OCI-LY7 (cell line): Measurements from ENCODE around the gene ITGA3. TPM values are rescaled to one million over a fixed set of nuclear protein-coding genes. Genes with fewer than 3 reads are reported as not detected.

Source experiments
- BruUV-seq: library from RNA; stranded (reverse); fragments of 400-500 nt; replicated peaks from 2 replicates; lab custom pipeline; 2021; lab: Mats Ljungman, UMichigan
- CTCF ChIA-PET: fragments of 300-600 bp; sonication (Branson Sonifier 250); formaldehyde crosslinking; loops from one replicate; lab custom pipeline; 2022; ENCODE audit warnings: antibody characterized with exemption; ENCODE audit not compliant: unreplicated experiment; lab: Charles Lee
- POLR2A ChIA-PET: fragments of 300-600 bp; sonication (Branson Sonifier 250); formaldehyde crosslinking; loops from one replicate; lab custom pipeline; 2022; ENCODE audit warnings: antibody characterized with exemption; lab: Charles Lee
- DNase-seq: peaks from one replicate; pipeline ENCODE4 v3.0.0-alpha.2; 2015; ENCODE audit warnings: low spot score
- H2AFZ ChIP-seq: fragments of 200-600 bp; sonication (generic), shearing (Covaris generic); 2 replicates; pipeline ENCODE4 v1.6.1; 2014; ENCODE audit warnings: mild to moderate bottlenecking, antibody characterized with exemption, low read length, moderate library complexity
- H3K27ac ChIP-seq: fragments of 200-600 bp; sonication (generic); 2 replicates; pipeline ENCODE4 v1.5.1; 2014; ENCODE audit warnings: mixed run types, low read depth, mild to moderate bottlenecking, moderate library complexity, low read length, inconsistent platforms; ENCODE audit not compliant: poor library complexity, severe bottlenecking
- H3K36me3 ChIP-seq: fragments of 200-600 bp; sonication (generic); 2 replicates; pipeline ENCODE4 v1.6.1; 2014; ENCODE audit warnings: mild to moderate bottlenecking, antibody characterized with exemption, low read length, moderate library complexity, mixed read lengths; ENCODE audit not compliant: insufficient read depth
- H3K4me1 ChIP-seq: fragments of 200-600 bp; sonication (generic); 2 replicates; pipeline ENCODE4 v1.5.1; 2014; ENCODE audit warnings: mild to moderate bottlenecking, low read length; ENCODE audit not compliant: insufficient read depth, poor library complexity, severe bottlenecking
- H3K4me2 ChIP-seq: fragments of 200-600 bp; sonication (generic); 2 replicates; pipeline ENCODE4 v1.6.1; 2014; ENCODE audit warnings: mild to moderate bottlenecking, low read length
- H3K4me3 ChIP-seq: fragments of 200-600 bp; sonication (generic); 2 replicates; pipeline ENCODE4 v1.5.1; 2014; ENCODE audit warnings: mild to moderate bottlenecking, low read depth, low read length; ENCODE audit not compliant: poor library complexity, severe bottlenecking
- H3K79me2 ChIP-seq: fragments of 200-600 bp; sonication (generic); 2 replicates; pipeline ENCODE4 v1.6.1; 2016; ENCODE audit warnings: low read depth, mild to moderate bottlenecking, low read length, moderate library complexity, mixed read lengths; ENCODE audit not compliant: insufficient read depth
- H3K9me2 ChIP-seq: fragments of 200-600 bp; sonication (generic); 2 replicates; pipeline ENCODE4 v1.6.1; 2016; ENCODE audit warnings: mild to moderate bottlenecking, low read length, mixed read lengths; ENCODE audit not compliant: insufficient read depth
- H3K9me3 ChIP-seq: fragments of 200-600 bp; sonication (generic); 2 replicates; pipeline ENCODE4 v1.6.1; 2014; ENCODE audit warnings: mild to moderate bottlenecking, mixed run types, low read length, mixed read lengths
- H4K20me1 ChIP-seq: fragments of 200-600 bp; sonication (generic); 2 replicates; pipeline ENCODE4 v1.6.1; 2014; ENCODE audit warnings: mild to moderate bottlenecking, antibody characterized with exemption, low read length, moderate library complexity, mixed read lengths; ENCODE audit not compliant: insufficient read depth
- EZH2phosphoT487 ChIP-seq: fragments of 200-600 bp; sonication (generic); IDR thresholded peaks from 2 replicates; pipeline ENCODE4 v1.6.1; 2018; ENCODE audit warnings: low read depth, borderline replicate concordance, mild to moderate bottlenecking, mixed run types, antibody characterized with exemption, low read length, moderate library complexity, mixed read lengths
- intact Hi-C: fragments of 100-400 bp; cut with micrococcal nuclease; formaldehyde crosslinking; loops from one replicate; pipeline ENCODE4 v1.10.0; 2022; ENCODE audit not compliant: unreplicated experiment
- total RNA-seq, 2 experiments: library from RNA; depleted of rRNA in 1 of 2; stranded (reverse); fragments of >200 nt in 1 of 2; shearing (Covaris generic) in 1 of 2; gene quantifications; 2 replicates each; pipeline ENCODE4 v1.2.3, GENCODE V29; 2014 to 2022
- TF ChIP-seq, protein P1 (sequence below): fragments of 200-600 bp; sonication (generic); conservative IDR thresholded peaks from 2 replicates; pipeline ENCODE4 v1.5.1; 2014; ENCODE audit warnings: mild to moderate bottlenecking, antibody characterized with exemption, low read length, moderate library complexity, mixed read lengths

Gene ITGA3
- total RNA-seq, 2 experiments from 2014 or later, result 15.2 to 30.7 TPM

DNA sequence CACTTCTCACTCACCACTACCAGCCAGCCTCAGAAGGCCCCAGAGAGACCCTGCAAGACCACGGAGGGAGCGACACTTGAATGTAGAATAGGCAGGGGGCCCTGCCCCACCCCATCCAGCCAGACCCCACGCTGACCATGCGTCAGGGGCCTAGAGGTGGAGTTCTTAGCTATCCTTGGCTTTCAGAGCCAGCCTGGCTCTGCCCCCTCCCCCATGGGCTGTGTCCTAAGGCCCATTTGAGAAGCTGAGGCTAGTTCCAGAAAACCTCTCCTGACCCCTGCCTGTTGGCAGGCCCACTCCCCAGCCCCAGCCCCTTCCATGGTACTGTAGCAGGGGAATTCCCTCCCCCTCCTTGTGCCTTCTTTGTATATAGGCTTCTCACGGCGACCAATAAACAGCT, 34.2 kb downstream of the ITGA3 start:
- H3K9me3 ChIP-seq, result no peaks in the 10 kb centered on the region
- no peak overlapping the region for H3K27ac ChIP-seq
- intact Hi-C loops, result no loop called here
- BruUV-seq, result no TSS peak
- no peak for DNase-seq
- no peaks in the 10 kb centered on the region for H3K79me2 ChIP-seq
- no peak overlapping the region for H3K4me2 ChIP-seq
- no peaks in the 10 kb centered on the region for H4K20me1 ChIP-seq
- TF ChIP-seq EZH2phosphoT487, result no peak
- TF ChIP-seq, protein P1, sequence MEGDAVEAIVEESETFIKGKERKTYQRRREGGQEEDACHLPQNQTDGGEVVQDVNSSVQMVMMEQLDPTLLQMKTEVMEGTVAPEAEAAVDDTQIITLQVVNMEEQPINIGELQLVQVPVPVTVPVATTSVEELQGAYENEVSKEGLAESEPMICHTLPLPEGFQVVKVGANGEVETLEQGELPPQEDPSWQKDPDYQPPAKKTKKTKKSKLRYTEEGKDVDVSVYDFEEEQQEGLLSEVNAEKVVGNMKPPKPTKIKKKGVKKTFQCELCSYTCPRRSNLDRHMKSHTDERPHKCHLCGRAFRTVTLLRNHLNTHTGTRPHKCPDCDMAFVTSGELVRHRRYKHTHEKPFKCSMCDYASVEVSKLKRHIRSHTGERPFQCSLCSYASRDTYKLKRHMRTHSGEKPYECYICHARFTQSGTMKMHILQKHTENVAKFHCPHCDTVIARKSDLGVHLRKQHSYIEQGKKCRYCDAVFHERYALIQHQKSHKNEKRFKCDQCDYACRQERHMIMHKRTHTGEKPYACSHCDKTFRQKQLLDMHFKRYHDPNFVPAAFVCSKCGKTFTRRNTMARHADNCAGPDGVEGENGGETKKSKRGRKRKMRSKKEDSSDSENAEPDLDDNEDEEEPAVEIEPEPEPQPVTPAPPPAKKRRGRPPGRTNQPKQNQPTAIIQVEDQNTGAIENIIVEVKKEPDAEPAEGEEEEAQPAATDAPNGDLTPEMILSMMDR, result no peak
- no peak overlapping the region for H2AFZ ChIP-seq
- POLR2A ChIA-PET, result interaction anchor here (0.7 kb wide), 1 partner anchor 8 kb away, joined by 3 read pairs; no protein-coding TSS in a partner anchor
- H3K36me3 ChIP-seq, result peaks cover 8% of the 10 kb centered on the region; the same call in 1 of the 2 replicates
- H3K9me2 ChIP-seq, result no peaks in the 10 kb centered on the region
- no peak overlapping the region for H3K4me3 ChIP-seq
- CTCF ChIA-PET, result no interaction called here
- H3K4me1 ChIP-seq, result peaks cover 11% of the 10 kb centered on the region

DNA sequence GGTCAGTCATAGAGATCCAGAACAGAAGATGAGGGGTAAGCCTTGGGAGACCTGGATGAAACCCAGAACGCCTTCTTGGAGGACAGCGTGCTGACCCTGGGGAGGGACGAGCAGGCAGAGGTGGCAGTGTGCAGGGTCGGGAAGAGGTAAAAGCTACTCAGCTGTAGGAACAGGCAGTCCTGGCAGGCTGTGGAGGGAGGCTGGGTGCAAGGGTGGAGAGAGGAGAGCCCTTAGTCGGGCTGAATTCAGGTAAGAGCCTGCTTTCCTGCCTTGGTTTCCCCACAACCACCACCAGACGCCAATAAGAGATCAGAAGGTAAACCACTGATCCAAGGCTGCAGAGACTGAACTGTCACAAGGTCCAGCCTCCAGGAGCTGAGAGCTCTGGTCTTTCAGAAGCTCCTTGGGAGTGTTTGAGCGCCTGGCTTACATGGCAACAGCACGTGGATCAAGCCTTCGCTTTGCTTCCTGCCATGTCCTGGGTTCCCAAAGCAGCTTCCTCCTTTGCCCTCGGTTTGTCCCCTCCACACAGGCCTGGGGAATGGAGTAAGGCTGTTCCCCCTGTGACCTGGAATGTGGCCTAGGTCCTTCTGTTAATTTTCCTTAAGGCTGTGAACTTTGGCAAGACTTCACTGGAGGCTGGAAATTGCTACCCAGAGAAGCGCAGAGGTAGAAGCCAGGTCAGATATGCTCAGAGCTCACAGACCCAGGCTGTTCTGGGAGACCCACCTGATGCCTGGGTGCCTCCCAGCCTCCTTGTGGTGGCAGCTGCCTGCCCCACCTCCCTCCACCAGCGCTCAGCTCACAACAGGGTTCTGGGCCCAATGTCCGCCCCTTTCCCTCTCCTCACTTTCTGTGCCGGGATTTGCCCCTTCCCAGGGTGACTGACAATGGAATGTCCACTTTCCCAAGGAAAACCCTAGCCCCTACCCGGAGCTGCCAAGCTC, 35.3 kb downstream of the ITGA3 start:
- H3K9me2 ChIP-seq, result no peaks in the 10 kb centered on the region
- peaks cover 17% of the 10 kb centered on the region for H3K4me1 ChIP-seq
- no peaks in the 10 kb centered on the region for H3K79me2 ChIP-seq
- no peaks in the 10 kb centered on the region for H3K9me3 ChIP-seq
- POLR2A ChIA-PET, result interaction anchor here (1.4 kb wide), 1 partner anchor 77 kb away, joined by 4 read pairs; no protein-coding TSS in a partner anchor
- no peak overlapping the region for H2AFZ ChIP-seq
- no peak overlapping the region for H3K27ac ChIP-seq
- no TSS peak for BruUV-seq
- H4K20me1 ChIP-seq, result no peaks in the 10 kb centered on the region
- CTCF ChIA-PET, result no interaction called here
- TF ChIP-seq EZH2phosphoT487, result no peak
- TF ChIP-seq, protein P1, result no peak
- DNase-seq, result no peak
- H3K4me3 ChIP-seq, result no peak overlapping the region
- H3K4me2 ChIP-seq, result no peak overlapping the region
- H3K36me3 ChIP-seq, result peaks cover 8% of the 10 kb centered on the region; the same call in 1 of the 2 replicates
- intact Hi-C loops, result no loop called here

DNA sequence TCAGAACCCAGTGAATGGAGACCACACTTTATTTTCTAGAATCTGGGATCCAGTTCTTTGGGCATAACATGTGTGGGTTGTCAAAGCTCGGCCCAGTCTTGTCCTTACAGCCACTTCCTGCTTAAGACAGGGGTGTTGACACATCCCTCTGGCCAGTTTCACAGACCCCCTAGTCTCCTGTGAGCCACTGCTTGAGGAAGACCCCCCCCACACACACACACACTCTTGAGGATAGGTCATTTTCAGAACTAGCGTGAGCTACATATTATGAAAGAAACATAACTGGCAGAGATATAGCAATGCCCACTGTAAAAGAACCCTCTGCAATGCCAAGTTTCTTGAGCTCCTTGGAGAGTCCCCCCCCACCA, 36.0 kb downstream of the ITGA3 start:
- H3K36me3 ChIP-seq, result peaks cover 8% of the 10 kb centered on the region; the same call in 1 of the 2 replicates
- H4K20me1 ChIP-seq, result no peaks in the 10 kb centered on the region
- peaks cover 20% of the 10 kb centered on the region for H3K4me1 ChIP-seq
- H2AFZ ChIP-seq, result no peak overlapping the region
- no peaks in the 10 kb centered on the region for H3K79me2 ChIP-seq
- H3K4me3 ChIP-seq, result no peak overlapping the region
- TF ChIP-seq EZH2phosphoT487, result no peak
- TF ChIP-seq, protein P1, result no peak
- no TSS peak for BruUV-seq
- no peaks in the 10 kb centered on the region for H3K9me2 ChIP-seq
- CTCF ChIA-PET, result interaction anchor here (0.6 kb wide), 1 partner anchor 17 kb away, joined by 11 read pairs; no protein-coding TSS in a partner anchor
- POLR2A ChIA-PET, result interaction anchor here (0.6 to 1.4 kb wide), 2 partner anchors 52 to 77 kb away, joined by 3 to 4 read pairs; no protein-coding TSS in a partner anchor
- no peak for DNase-seq
- H3K4me2 ChIP-seq, result no peak overlapping the region
- intact Hi-C loops, result no loop called here
- H3K27ac ChIP-seq, result no peak overlapping the region
- H3K9me3 ChIP-seq, result no peaks in the 10 kb centered on the region
